Prostate gland (tissue), 2 donors: ENCODE measurements around the gene SERPINA6. TPM values are rescaled to one million over a fixed set of nuclear protein-coding genes. Genes with fewer than 3 reads are reported as not detected.

Source experiments
- DNase-seq: peaks from one replicate; pipeline ENCODE4 v3.0.0-alpha.2; 2019; ENCODE audit warnings: low spot score
- H3K27ac ChIP-seq, 2 donors: fragments of 200-600 bp; sonication (generic); 2 replicates each; pipeline ENCODE4 v1.5.1; 2017 to 2019
- H3K27me3 ChIP-seq: fragments of 200-600 bp; sonication (generic); replicated peaks from 2 replicates; pipeline ENCODE4 v1.5.1; 2019; ENCODE audit not compliant: insufficient read depth
- H3K36me3 ChIP-seq, 2 donors: fragments of 200-600 bp; sonication (generic); 1 replicate in 1 of 2; 2 replicates in 1 of 2; pipeline versions ENCODE4 v1.5.1 to v1.8.1; 2017 to 2019
- H3K4me1 ChIP-seq: fragments of 200-600 bp; sonication (generic); replicated peaks from 2 replicates; pipeline ENCODE4 v1.5.1; 2019
- H3K4me3 ChIP-seq, 2 donors: fragments of 200-600 bp; sonication (generic); 2 replicates each; pipeline ENCODE4 v1.5.1; 2017 to 2019
- H3K9me3 ChIP-seq: fragments of 200-600 bp; sonication (generic); 2 replicates; pipeline ENCODE4 v1.5.1; 2017
- CTCF ChIP-seq, 4 experiments: fragments of 200-600 bp in 2 of 4; fragments of 450-650 bp in 2 of 4; sonication (generic) in 2 of 4; IDR thresholded peaks; 1 replicate in 3 of 4; 2 replicates in 1 of 4; pipeline ENCODE4 v1.5.1; 2016 to 2019; ENCODE audit warnings: antibody characterized with exemption in 4 of 4, mild to moderate bottlenecking in 2 of 4, moderate library complexity in 2 of 4
- POLR2A ChIP-seq: fragments of 450-650 bp; IDR thresholded peaks from one replicate; pipeline ENCODE4 v1.6.1; 2016; ENCODE audit warnings: antibody characterized with exemption, mild to moderate bottlenecking
- POLR2AphosphoS5 ChIP-seq: sonication (generic); formaldehyde crosslinking; IDR thresholded peaks from one replicate; pipeline ENCODE4 v1.6.1; 2017; ENCODE audit warnings: antibody characterized with exemption
- WGBS: methylation state at CpG from one replicate; pipeline ENCODE4 v1.1.5; 2018; 5-methylcytosine and 5-hydroxymethylcytosine counted together
- intact Hi-C: fragments of 100-400 bp; cut with DNase I; formaldehyde crosslinking; loops from one replicate; pipeline ENCODE4 v1.14.2; 2022
- total RNA-seq, 2 donors: library from RNA; depleted of rRNA; stranded (reverse); fragments of >200 nt; gene quantifications; one replicate each; pipeline ENCODE4 v1.1.0, GENCODE V29; 2016

Gene SERPINA6
- total RNA-seq, 2 donors from 2014 or later: not detected

GRCh38 chr14:94334872-94335271, 11.7 kb upstream of the SERPINA6 start:
- H3K27me3 ChIP-seq: peaks cover 8% of the 10 kb centered on the region
- no peaks in the 10 kb centered on the region for H3K4me1 ChIP-seq
- H3K9me3 ChIP-seq: no peaks in the 10 kb centered on the region
- no peak overlapping the region for H3K27ac ChIP-seq
- intact Hi-C loops: no loop called here
- TF ChIP-seq POLR2AphosphoS5: no peak
- no peak for TF ChIP-seq POLR2A
- TF ChIP-seq CTCF (IDR thresholded peaks at IDR 0.05): no peak
- no peaks in the 10 kb centered on the region for H3K36me3 ChIP-seq
- H3K4me3 ChIP-seq: no peak overlapping the region
- WGBS: 50% methylated on average over 4 of the region's 4 CpGs
- no peak for DNase-seq

- Histone ChIP-seq H3K36me3 (no peaks in the 10 kb centered on the region), H3K27me3 (peaks cover 6% of the 10 kb centered on the region), H3K27ac (no peak overlapping the region), H3K4me3 (no peak overlapping the region), H3K9me3 (no peaks in the 10 kb centered on the region), H3K4me1 (no peaks in the 10 kb centered on the region)
- DNase-seq: no peak
- intact Hi-C loops: no loop called here
- TF ChIP-seq POLR2AphosphoS5 (no peak), POLR2A (no peak), CTCF (IDR thresholded peaks at IDR 0.05) (no peak)
Measured at GRCh38 chr14:94332587-94332986, 9.5 kb upstream of the SERPINA6 start.

- intact Hi-C loops: no loop called here
- TF ChIP-seq POLR2A: no peak
- no peak for TF ChIP-seq POLR2AphosphoS5
- no peak for TF ChIP-seq CTCF (IDR thresholded peaks at IDR 0.05)
- no peak overlapping the region for H3K27ac ChIP-seq
- no peak for DNase-seq
- H3K9me3 ChIP-seq: no peaks in the 10 kb centered on the region
- H3K27me3 ChIP-seq: peaks cover 2% of the 10 kb centered on the region
- WGBS: 78% methylated on average over 7 of the region's 7 CpGs
- no peaks in the 10 kb centered on the region for H3K36me3 ChIP-seq
- H3K4me1 ChIP-seq: no peaks in the 10 kb centered on the region
- no peak overlapping the region for H3K4me3 ChIP-seq
Measured at GRCh38 chr14:94332063-94332583, 9.0 kb upstream of the SERPINA6 start.

- no peak for DNase-seq
- Histone ChIP-seq H3K4me3 (no peak overlapping the region), H3K4me1 (no peaks in the 10 kb centered on the region), H3K27ac (no peak overlapping the region), H3K9me3 (no peaks in the 10 kb centered on the region), H3K27me3 (peaks cover 2% of the 10 kb centered on the region), H3K36me3 (no peaks in the 10 kb centered on the region)
- 92% methylated on average over 5 of the region's 5 CpGs for WGBS
- intact Hi-C loops: no loop called here
- no peak for TF ChIP-seq POLR2AphosphoS5
- TF ChIP-seq POLR2A: no peak
- TF ChIP-seq CTCF (IDR thresholded peaks at IDR 0.05): no peak
Measured at GRCh38 chr14:94331462-94331861, 8.3 kb upstream of the SERPINA6 start.

- H3K4me1 ChIP-seq: no peaks in the 10 kb centered on the region
- no peak for DNase-seq
- H3K27ac ChIP-seq: no peak overlapping the region
- 49% methylated on average over 2 of the region's 2 CpGs for WGBS
- no peaks in the 10 kb centered on the region for H3K36me3 ChIP-seq
- H3K27me3 ChIP-seq: peaks cover 2% of the 10 kb centered on the region
- intact Hi-C loops: no loop called here
- H3K4me3 ChIP-seq: no peak overlapping the region
- TF ChIP-seq POLR2A (no peak), CTCF (IDR thresholded peaks at IDR 0.05) (no peak), POLR2AphosphoS5 (no peak)
- no peaks in the 10 kb centered on the region for H3K9me3 ChIP-seq
Measured at GRCh38 chr14:94330857-94331256, 7.7 kb upstream of the SERPINA6 start.
